Neural cell (in vitro differentiated cells): ENCODE measurements around the gene CDO1.

Source experiments
- EP300 ChIP-seq: fragments of 450-650 bp; conservative IDR thresholded peaks from 2 replicates; pipeline ENCODE4 v1.6.1; 2014; ENCODE audit warnings: antibody characterized with exemption, mild to moderate bottlenecking, moderate library complexity; ENCODE audit not compliant: poor library complexity, severe bottlenecking
- EZH2 ChIP-seq: fragments of 200-600, 300-800 bp; shearing (Covaris generic), sonication (generic); IDR thresholded peaks from 2 replicates; pipeline ENCODE4 v1.6.1; 2014; ENCODE audit warnings: antibody characterized with exemption, low read length, borderline replicate concordance, mild to moderate bottlenecking; ENCODE audit not compliant: insufficient read depth, poor library complexity, severe bottlenecking
- MXI1 ChIP-seq: fragments of 450-650 bp; conservative IDR thresholded peaks from 2 replicates; pipeline ENCODE4 v1.6.1; 2014; ENCODE audit warnings: antibody characterized with exemption, mild to moderate bottlenecking; ENCODE audit not compliant: poor library complexity, severe bottlenecking
- POLR2AphosphoS5 ChIP-seq: IDR thresholded peaks from 2 replicates; pipeline ENCODE4 v1.6.1; 2012
- RAD21 ChIP-seq: fragments of 450-650 bp; conservative IDR thresholded peaks from 2 replicates; pipeline ENCODE4 v1.6.1; 2014; ENCODE audit warnings: antibody characterized with exemption, mild to moderate bottlenecking, moderate library complexity
- SMC3 ChIP-seq: fragments of 450-650 bp; conservative IDR thresholded peaks from 2 replicates; pipeline ENCODE4 v1.6.1; 2014; ENCODE audit warnings: antibody characterized with exemption, mild to moderate bottlenecking, moderate library complexity; ENCODE audit not compliant: poor library complexity
- TAF1 ChIP-seq: IDR thresholded peaks from 2 replicates; pipeline ENCODE4 v1.6.1; 2012; ENCODE audit warnings: low read depth
- TF ChIP-seq, protein P1 (sequence below): fragments of 450-650 bp; IDR thresholded peaks from 2 replicates; pipeline ENCODE4 v1.5.1; 2014; ENCODE audit warnings: antibody characterized with exemption, mild to moderate bottlenecking, moderate library complexity; ENCODE audit not compliant: poor library complexity, severe bottlenecking
- TF ChIP-seq, protein P2 (sequence below): IDR thresholded peaks from 2 replicates; pipeline ENCODE4 v1.6.1; 2012; ENCODE audit warnings: borderline replicate concordance

DNA sequence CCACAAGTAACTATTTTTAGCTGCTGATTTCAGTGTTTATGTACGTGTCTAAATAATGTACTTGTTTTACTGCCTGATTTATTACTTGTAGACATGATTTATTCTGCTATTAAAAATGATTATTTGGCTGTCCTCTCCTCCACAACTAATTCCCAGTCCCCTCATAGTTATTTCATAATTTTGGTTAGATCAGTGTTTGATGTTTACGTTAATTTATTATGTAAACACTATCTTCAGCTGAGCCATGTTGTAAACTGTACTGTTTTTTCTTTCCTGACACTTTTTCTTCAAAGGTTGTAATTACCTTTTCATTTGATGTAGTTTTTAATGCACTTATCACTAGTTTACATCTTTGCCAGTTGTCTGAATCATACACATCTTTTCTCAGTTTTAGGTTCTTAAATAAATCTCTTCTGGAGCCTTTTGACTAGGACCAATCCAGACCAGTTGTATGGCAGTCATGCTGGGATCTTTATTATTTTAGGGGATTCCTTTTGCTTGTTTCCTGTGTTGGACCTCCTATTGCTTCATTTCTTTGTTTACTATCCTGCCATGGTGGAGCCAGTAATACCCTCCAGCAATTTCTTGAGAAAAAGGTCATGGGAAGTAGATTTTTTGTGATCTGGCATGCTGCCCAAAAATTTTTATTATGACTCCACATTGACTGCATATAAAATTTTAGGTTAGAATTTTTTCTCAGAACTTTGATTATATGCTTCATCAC is 41.3 kb upstream of the CDO1 start:
- TF ChIP-seq, protein P1, sequence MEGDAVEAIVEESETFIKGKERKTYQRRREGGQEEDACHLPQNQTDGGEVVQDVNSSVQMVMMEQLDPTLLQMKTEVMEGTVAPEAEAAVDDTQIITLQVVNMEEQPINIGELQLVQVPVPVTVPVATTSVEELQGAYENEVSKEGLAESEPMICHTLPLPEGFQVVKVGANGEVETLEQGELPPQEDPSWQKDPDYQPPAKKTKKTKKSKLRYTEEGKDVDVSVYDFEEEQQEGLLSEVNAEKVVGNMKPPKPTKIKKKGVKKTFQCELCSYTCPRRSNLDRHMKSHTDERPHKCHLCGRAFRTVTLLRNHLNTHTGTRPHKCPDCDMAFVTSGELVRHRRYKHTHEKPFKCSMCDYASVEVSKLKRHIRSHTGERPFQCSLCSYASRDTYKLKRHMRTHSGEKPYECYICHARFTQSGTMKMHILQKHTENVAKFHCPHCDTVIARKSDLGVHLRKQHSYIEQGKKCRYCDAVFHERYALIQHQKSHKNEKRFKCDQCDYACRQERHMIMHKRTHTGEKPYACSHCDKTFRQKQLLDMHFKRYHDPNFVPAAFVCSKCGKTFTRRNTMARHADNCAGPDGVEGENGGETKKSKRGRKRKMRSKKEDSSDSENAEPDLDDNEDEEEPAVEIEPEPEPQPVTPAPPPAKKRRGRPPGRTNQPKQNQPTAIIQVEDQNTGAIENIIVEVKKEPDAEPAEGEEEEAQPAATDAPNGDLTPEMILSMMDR = no peak
- TF ChIP-seq, protein P2, sequence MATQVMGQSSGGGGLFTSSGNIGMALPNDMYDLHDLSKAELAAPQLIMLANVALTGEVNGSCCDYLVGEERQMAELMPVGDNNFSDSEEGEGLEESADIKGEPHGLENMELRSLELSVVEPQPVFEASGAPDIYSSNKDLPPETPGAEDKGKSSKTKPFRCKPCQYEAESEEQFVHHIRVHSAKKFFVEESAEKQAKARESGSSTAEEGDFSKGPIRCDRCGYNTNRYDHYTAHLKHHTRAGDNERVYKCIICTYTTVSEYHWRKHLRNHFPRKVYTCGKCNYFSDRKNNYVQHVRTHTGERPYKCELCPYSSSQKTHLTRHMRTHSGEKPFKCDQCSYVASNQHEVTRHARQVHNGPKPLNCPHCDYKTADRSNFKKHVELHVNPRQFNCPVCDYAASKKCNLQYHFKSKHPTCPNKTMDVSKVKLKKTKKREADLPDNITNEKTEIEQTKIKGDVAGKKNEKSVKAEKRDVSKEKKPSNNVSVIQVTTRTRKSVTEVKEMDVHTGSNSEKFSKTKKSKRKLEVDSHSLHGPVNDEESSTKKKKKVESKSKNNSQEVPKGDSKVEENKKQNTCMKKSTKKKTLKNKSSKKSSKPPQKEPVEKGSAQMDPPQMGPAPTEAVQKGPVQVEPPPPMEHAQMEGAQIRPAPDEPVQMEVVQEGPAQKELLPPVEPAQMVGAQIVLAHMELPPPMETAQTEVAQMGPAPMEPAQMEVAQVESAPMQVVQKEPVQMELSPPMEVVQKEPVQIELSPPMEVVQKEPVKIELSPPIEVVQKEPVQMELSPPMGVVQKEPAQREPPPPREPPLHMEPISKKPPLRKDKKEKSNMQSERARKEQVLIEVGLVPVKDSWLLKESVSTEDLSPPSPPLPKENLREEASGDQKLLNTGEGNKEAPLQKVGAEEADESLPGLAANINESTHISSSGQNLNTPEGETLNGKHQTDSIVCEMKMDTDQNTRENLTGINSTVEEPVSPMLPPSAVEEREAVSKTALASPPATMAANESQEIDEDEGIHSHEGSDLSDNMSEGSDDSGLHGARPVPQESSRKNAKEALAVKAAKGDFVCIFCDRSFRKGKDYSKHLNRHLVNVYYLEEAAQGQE = no peak
- TF ChIP-seq EZH2 = no peak
- TF ChIP-seq TAF1 = no peak
- no peak for TF ChIP-seq MXI1
- TF ChIP-seq POLR2AphosphoS5 = no peak
- no peak for TF ChIP-seq EP300
- no peak for TF ChIP-seq SMC3
- TF ChIP-seq RAD21 = no peak
